ENCODE results near the gene LSR. TPM values are rescaled to one million over a fixed set of nuclear protein-coding genes. Genes with fewer than 3 reads are reported as not detected.

Gene LSR
- total RNA-seq, 2 donors from 2014 or later, result 67.5 to 80.1 TPM

DNA sequence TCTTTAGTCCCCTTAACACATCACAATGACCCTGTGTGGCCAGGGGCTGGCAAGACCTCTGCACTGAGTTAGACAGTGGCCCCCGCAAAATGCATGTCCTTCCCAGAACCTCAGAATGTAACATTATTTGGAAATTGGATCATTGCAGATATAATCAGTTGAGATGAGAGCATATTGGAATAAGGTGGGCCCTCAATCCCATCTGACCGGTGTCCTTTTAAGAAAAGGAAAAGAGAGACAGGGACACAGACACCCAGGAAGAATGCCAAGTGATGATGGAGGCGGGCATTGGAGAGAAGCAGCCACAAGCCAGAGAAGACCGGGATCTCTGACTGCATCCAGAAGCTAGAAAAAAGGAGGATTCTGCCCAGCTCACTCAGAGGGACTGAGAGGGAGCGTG lies 22.1 kb upstream of the LSR start:
- H3K4me1 ChIP-seq, result no peaks in the 10 kb centered on the region
- 80 to 85% methylated on average over 5 of the region's 5 CpGs for WGBS, 2 donors
- H3K27me3 ChIP-seq, result no peaks in the 10 kb centered on the region
- no peaks in the 10 kb centered on the region for H3K36me3 ChIP-seq (replicated peaks in 1 of 2; ENCODE audit: insufficient read depth in 1 of 2, low read depth in 2 of 2)
- H3K9me3 ChIP-seq, result no peaks in the 10 kb centered on the region
- DNase-seq (no peak), ATAC-seq (no peak)
- no peak overlapping the region for H3K27ac ChIP-seq
- H3K4me3 ChIP-seq, result no peak overlapping the region
- intact Hi-C loops (cut with DNase I), result no loop called here
- TF ChIP-seq, protein P1, sequence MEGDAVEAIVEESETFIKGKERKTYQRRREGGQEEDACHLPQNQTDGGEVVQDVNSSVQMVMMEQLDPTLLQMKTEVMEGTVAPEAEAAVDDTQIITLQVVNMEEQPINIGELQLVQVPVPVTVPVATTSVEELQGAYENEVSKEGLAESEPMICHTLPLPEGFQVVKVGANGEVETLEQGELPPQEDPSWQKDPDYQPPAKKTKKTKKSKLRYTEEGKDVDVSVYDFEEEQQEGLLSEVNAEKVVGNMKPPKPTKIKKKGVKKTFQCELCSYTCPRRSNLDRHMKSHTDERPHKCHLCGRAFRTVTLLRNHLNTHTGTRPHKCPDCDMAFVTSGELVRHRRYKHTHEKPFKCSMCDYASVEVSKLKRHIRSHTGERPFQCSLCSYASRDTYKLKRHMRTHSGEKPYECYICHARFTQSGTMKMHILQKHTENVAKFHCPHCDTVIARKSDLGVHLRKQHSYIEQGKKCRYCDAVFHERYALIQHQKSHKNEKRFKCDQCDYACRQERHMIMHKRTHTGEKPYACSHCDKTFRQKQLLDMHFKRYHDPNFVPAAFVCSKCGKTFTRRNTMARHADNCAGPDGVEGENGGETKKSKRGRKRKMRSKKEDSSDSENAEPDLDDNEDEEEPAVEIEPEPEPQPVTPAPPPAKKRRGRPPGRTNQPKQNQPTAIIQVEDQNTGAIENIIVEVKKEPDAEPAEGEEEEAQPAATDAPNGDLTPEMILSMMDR (IDR thresholded peaks at IDR 0.05), result no peak
- TF ChIP-seq POLR2A (IDR thresholded peaks at IDR 0.05), result no peak

DNA sequence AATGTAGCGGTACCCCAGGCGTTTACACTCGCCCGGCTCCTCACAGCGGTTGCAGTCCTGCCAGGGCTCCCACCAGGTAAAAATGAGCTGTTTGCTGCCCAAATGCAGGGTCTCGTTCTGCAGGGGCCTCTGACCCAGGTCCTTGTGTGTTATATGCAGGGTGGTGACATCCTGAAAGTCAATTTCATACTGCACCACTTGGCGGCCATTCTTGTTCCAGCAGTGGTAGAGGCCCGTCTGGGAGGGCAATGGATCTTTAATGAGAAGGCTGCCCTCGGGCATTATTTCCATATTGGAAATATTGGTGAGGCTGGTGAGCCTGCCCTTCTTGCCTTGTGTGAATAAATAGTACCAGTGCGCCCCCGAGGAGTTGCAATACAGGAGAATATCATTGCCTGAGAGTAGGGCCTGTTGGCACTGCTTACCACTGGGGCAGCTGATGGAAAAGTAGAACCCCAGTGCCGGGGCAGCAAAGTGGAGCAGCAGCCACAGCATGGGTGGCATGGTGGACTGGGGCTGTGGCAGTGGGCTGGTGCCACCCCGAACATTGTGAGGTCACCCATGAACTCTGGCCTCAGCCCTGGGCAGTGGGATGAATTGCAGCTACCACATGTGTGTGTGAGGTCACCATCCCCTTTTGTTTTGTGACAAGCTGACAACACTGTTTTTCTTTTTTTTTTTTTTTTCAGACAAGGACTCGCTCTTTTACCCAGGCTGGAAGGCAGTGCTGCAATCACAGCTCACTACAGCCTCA lies 20.4 kb upstream of the LSR start, which contains the start of gene FAM187B:
Gene FAM187B, minus strand, starts transcription at position 563 of the 754 bp plus-strand sequence. Its CDS starts 59 bp downstream, at position 504.
- Histone ChIP-seq H3K4me1 (no peaks in the 10 kb centered on the region), H3K9me3 (no peaks in the 10 kb centered on the region), H3K4me3 (no peak within 1 kb of the TSS), H3K27me3 (no peaks in the 10 kb centered on the region), H3K27ac (no peak within 1 kb of the TSS), H3K36me3 (replicated peaks in 1 of 2; ENCODE audit: insufficient read depth in 1 of 2, low read depth in 2 of 2) (no peaks in the 10 kb centered on the region)
- TF ChIP-seq, protein P1 (IDR thresholded peaks at IDR 0.05), result no peak
- TF ChIP-seq POLR2A (IDR thresholded peaks at IDR 0.05), result no peak
- intact Hi-C loops (cut with DNase I), result no loop called here
- 85 to 88% methylated on average over 13 to 14 of the region's 14 CpGs for WGBS, 2 donors
- no peak for ATAC-seq
- DNase-seq, result no peak

DNA sequence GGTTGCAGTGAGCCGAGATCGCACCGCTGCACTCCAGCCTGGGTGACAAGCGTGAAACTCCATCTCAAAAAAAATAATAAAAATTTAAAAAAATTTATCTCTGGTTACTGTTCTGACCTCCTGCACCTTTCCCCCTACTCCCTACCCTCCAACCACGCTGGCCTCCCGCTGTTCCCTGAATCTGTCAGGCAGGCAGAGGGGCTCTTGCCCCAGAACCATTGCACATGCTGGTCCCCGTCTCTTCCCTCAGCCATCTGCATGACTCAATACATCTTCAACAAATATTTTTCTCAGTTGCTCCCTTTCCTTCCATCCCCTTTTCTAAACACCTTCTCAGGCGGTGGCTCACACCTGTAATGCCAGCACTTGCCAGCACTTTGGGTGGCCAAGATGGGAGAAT lies 19.2 kb upstream of the LSR start:
- Histone ChIP-seq H3K4me1 (no peaks in the 10 kb centered on the region), H3K27me3 (no peaks in the 10 kb centered on the region), H3K36me3 (replicated peaks in 1 of 2; ENCODE audit: insufficient read depth in 1 of 2, low read depth in 2 of 2) (no peaks in the 10 kb centered on the region), H3K27ac (no peak overlapping the region), H3K9me3 (no peaks in the 10 kb centered on the region), H3K4me3 (no peak overlapping the region)
- 88 to 92% methylated on average over 8 of the region's 8 CpGs for WGBS, 2 donors
- no peak for DNase-seq
- no peak for ATAC-seq
- no peak for TF ChIP-seq POLR2A (IDR thresholded peaks at IDR 0.05)
- TF ChIP-seq, protein P1 (IDR thresholded peaks at IDR 0.05), result no peak
- intact Hi-C loops (cut with DNase I), result no loop called here

DNA sequence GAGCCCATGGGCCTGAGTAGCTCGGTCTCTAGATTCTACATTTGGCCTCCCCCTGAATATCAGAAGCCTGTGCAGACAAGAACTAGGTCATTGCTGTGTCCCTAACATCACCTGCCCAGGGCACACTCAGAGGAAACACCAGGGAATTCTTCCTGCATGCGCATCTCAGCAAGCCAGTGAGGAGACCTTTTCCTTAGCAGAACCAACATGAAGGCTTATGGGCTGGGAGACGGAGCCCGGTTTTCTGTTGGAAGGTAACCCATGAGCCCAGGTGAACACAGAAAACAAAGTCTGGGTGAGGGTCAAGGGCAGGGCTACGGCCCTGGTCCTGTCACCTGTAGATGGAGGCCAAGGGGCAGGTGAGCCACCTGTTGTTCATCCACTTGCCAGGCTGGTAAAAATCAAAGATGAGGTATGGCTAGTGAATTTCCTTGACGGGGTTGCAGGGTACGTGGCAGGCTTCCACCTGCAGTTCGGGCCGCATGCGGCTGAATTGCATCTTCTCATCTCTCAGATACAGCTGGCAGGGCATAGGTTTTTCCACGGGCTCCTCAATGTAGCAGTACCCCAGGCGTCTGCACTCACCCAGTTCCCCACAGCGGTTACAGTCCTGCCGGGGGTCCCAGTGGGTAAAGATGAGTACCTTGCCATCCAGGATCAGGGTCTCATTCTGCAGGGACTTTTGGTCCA lies 16.7 kb upstream of the LSR start:
- Histone ChIP-seq H3K9me3 (no peaks in the 10 kb centered on the region), H3K4me3 (no peak overlapping the region), H3K27ac (no peak overlapping the region), H3K4me1 (no peaks in the 10 kb centered on the region), H3K27me3 (no peaks in the 10 kb centered on the region), H3K36me3 (replicated peaks in 1 of 2; ENCODE audit: insufficient read depth in 1 of 2, low read depth in 2 of 2) (no peaks in the 10 kb centered on the region)
- no peak for DNase-seq
- intact Hi-C loops (cut with DNase I), result no loop called here
- ATAC-seq, result no peak
- no peak for TF ChIP-seq POLR2A (IDR thresholded peaks at IDR 0.05)
- TF ChIP-seq, protein P1 (IDR thresholded peaks at IDR 0.05), result no peak
- 84 to 88% methylated on average over 10 to 14 of the region's 14 CpGs for WGBS, 2 donors

Data from body of pancreas (tissue), 4 donors.